Caco-2 (cell line): ENCODE results near the gene ZNF397. TPM values are rescaled to one million over a fixed set of nuclear protein-coding genes. Genes with fewer than 3 reads are reported as not detected.

ENCODE experiments used
- BruUV-seq: library from RNA; stranded (reverse); fragments of 400-500 nt; replicated peaks from 2 replicates; lab custom pipeline; 2021; lab: Mats Ljungman, UMichigan
- CTCF ChIA-PET: fragments of 300-600 bp; sonication (Branson Sonifier 250); formaldehyde crosslinking; loops from one replicate; lab custom pipeline; 2022; ENCODE audit warnings: antibody characterized with exemption; lab: Charles Lee
- POLR2A ChIA-PET: fragments of 300-600 bp; sonication (Branson Sonifier 250); formaldehyde crosslinking; loops from one replicate; lab custom pipeline; 2022; ENCODE audit warnings: antibody characterized with exemption; lab: Charles Lee
- DNase-seq, 2 experiments: peaks; one replicate each; pipeline versions ENCODE4 v3.0.0 to v3.0.0-alpha.2; 2020 to 2022
- H3K27me3 ChIP-seq: replicated peaks from 2 replicates; pipeline ENCODE4 v1.6.0; 2011; ENCODE audit warnings: low read length; ENCODE audit not compliant: control insufficient read depth, insufficient read depth
- H3K36me3 ChIP-seq: 2 replicates; pipeline ENCODE4 v1.5.1; 2011; ENCODE audit warnings: low read length; ENCODE audit not compliant: control insufficient read depth, insufficient read depth
- H3K4me1 ChIP-seq: fragments of 250-450 bp; sonication (Bioruptor Pico); 2 replicates; pipeline ENCODE4 v1.5.1; 2020; ENCODE audit warnings: mild to moderate bottlenecking
- H3K4me3 ChIP-seq: 2 replicates; pipeline ENCODE4 v1.5.1; 2011; ENCODE audit warnings: low read depth, mild to moderate bottlenecking, control low read depth, low read length
- H3K9me3 ChIP-seq: fragments of 250-450 bp; sonication (Bioruptor Pico); 2 replicates; pipeline ENCODE4 v1.5.1; 2020; ENCODE audit warnings: mild to moderate bottlenecking, moderate library complexity
- H3K27ac Mint-ChIP-seq: one replicate; pipeline ENCODE4 v1.8.0; 2022; ENCODE audit warnings: mixed read lengths; ENCODE audit not compliant: unreplicated experiment
- H3K27me3 Mint-ChIP-seq: one replicate; pipeline ENCODE4 v1.8.0; 2022; ENCODE audit warnings: mixed read lengths; ENCODE audit not compliant: insufficient read depth, unreplicated experiment
- H3K36me3 Mint-ChIP-seq: one replicate; pipeline ENCODE4 v1.8.0; 2022; ENCODE audit warnings: mild to moderate bottlenecking, mixed read lengths; ENCODE audit not compliant: insufficient read depth, unreplicated experiment
- H3K4me1 Mint-ChIP-seq: one replicate; pipeline ENCODE4 v1.8.0; 2022; ENCODE audit warnings: low read depth, mixed read lengths; ENCODE audit not compliant: unreplicated experiment
- H3K4me3 Mint-ChIP-seq: one replicate; pipeline ENCODE4 v1.8.0; 2022; ENCODE audit warnings: mild to moderate bottlenecking, moderate library complexity, mixed read lengths; ENCODE audit not compliant: unreplicated experiment
- H3K9me3 Mint-ChIP-seq: one replicate; pipeline ENCODE4 v1.8.0; 2022; ENCODE audit warnings: mixed read lengths; ENCODE audit not compliant: unreplicated experiment
- intact Hi-C: fragments of 100-400 bp; cut with micrococcal nuclease; formaldehyde crosslinking; loops from one replicate; pipeline ENCODE4 v1.10.0; 2022; ENCODE audit not compliant: unreplicated experiment
- total RNA-seq: library from RNA; stranded (reverse); gene quantifications from 2 replicates; pipeline ENCODE4 v1.2.3, GENCODE V29; 2022
- TF ChIP-seq, protein P1 (sequence below), 2 experiments: fragments of 200-600 bp in 1 of 2; IDR thresholded peaks; 1 replicate in 1 of 2; 2 replicates in 1 of 2; pipeline versions ENCODE4 v1.5.1 to v1.8.0; 2011 to 2022; ENCODE audit warnings: antibody characterized with exemption in 1 of 2, control low read depth in 1 of 2, inconsistent platforms in 1 of 2, low read depth in 1 of 2, low read length in 1 of 2, mild to moderate bottlenecking in 1 of 2, moderate library complexity in 1 of 2; ENCODE audit not compliant: insufficient read depth in 1 of 2, severe bottlenecking in 1 of 2, unreplicated experiment in 1 of 2

ZNF397 gene
- total RNA-seq, 1 experiment from 2014 or later: 4.9 TPM

DNA sequence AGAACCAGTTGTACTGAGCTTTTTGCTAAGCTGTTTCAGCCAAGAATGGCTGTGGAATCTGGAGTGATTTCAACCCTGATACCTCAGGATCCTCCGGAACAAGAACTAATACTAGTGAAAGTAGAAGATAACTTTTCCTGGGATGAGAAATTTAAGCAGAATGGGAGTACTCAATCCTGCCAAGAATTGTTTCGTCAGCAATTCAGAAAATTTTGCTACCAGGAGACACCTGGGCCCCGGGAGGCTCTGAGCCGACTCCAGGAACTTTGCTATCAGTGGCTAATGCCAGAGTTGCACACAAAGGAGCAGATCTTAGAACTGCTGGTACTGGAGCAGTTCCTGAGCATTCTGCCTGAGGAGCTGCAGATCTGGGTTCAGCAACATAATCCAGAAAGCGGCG, 1.6 kb downstream of the ZNF397 start:
- Histone ChIP-seq H3K27me3 (no peaks in the 10 kb centered on the region), H3K4me1 (no peaks in the 10 kb centered on the region), H3K36me3 (no peaks in the 10 kb centered on the region; the same call in 1 of the 2 replicates), H3K4me3 (no peak overlapping the region), H3K9me3 (no peaks in the 10 kb centered on the region)
- ChIA-PET POLR2A (no interaction called here), CTCF (no interaction called here)
- Mint-ChIP-seq H3K4me3 (no peak overlapping the region), H3K4me1 (no peaks in the 10 kb centered on the region), H3K36me3 (peaks cover 7% of the 10 kb centered on the region), H3K9me3 (no peaks in the 10 kb centered on the region), H3K27me3 (no peaks in the 10 kb centered on the region), H3K27ac (no peak overlapping the region)
- TF ChIP-seq, protein P1, sequence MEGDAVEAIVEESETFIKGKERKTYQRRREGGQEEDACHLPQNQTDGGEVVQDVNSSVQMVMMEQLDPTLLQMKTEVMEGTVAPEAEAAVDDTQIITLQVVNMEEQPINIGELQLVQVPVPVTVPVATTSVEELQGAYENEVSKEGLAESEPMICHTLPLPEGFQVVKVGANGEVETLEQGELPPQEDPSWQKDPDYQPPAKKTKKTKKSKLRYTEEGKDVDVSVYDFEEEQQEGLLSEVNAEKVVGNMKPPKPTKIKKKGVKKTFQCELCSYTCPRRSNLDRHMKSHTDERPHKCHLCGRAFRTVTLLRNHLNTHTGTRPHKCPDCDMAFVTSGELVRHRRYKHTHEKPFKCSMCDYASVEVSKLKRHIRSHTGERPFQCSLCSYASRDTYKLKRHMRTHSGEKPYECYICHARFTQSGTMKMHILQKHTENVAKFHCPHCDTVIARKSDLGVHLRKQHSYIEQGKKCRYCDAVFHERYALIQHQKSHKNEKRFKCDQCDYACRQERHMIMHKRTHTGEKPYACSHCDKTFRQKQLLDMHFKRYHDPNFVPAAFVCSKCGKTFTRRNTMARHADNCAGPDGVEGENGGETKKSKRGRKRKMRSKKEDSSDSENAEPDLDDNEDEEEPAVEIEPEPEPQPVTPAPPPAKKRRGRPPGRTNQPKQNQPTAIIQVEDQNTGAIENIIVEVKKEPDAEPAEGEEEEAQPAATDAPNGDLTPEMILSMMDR (IDR thresholded peaks at IDR 0.05; ENCODE audit: insufficient read depth in 1 of 2, low read depth in 1 of 2, low read length in 1 of 2, severe bottlenecking in 1 of 2, unreplicated experiment in 1 of 2): no peak
- BruUV-seq: no TSS peak
- DNase-seq: no peak
- intact Hi-C loops: no loop called here

GRCh38 chr18:35244671-35245070, 3.8 kb downstream of the ZNF397 start:
- Histone ChIP-seq H3K4me3 (no peak overlapping the region), H3K9me3 (no peaks in the 10 kb centered on the region), H3K27me3 (no peaks in the 10 kb centered on the region), H3K36me3 (no peaks in the 10 kb centered on the region; the same call in 1 of the 2 replicates), H3K4me1 (no peaks in the 10 kb centered on the region)
- Mint-ChIP-seq H3K27me3 (no peaks in the 10 kb centered on the region), H3K4me3 (no peak overlapping the region), H3K36me3 (peaks cover 7% of the 10 kb centered on the region), H3K27ac (no peak overlapping the region), H3K4me1 (no peaks in the 10 kb centered on the region), H3K9me3 (no peaks in the 10 kb centered on the region)
- TF ChIP-seq, protein P1 (IDR thresholded peaks at IDR 0.05; ENCODE audit: insufficient read depth in 1 of 2, low read depth in 1 of 2, low read length in 1 of 2, severe bottlenecking in 1 of 2, unreplicated experiment in 1 of 2): no peak
- no TSS peak for BruUV-seq
- ChIA-PET POLR2A (no interaction called here), CTCF (no interaction called here)
- DNase-seq: no peak
- intact Hi-C loops: no loop called here

DNA sequence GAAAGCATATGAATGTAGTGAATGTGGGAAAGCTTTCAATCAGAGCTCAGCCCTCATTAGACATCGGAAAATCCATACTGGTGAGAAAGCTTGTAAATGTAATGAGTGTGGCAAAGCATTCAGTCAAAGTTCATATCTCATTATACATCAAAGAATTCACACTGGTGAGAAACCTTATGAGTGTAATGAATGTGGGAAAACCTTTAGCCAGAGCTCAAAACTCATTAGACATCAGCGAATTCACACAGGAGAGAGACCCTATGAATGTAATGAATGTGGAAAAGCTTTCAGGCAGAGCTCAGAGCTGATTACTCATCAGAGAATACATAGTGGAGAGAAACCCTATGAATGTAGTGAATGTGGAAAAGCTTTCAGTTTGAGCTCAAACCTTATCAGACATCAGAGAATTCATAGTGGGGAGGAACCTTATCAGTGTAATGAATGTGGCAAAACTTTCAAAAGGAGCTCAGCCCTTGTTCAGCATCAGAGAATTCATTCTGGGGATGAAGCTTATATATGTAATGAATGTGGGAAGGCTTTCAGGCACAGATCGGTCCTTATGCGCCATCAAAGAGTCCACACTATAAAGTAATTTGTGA, 5.0 kb downstream of the ZNF397 start:
- Histone ChIP-seq H3K9me3 (no peaks in the 10 kb centered on the region), H3K36me3 (no peaks in the 10 kb centered on the region; the same call in 1 of the 2 replicates), H3K27me3 (no peaks in the 10 kb centered on the region), H3K4me1 (no peaks in the 10 kb centered on the region), H3K4me3 (no peak overlapping the region)
- no TSS peak for BruUV-seq
- ChIA-PET CTCF (no interaction called here), POLR2A (no interaction called here)
- H3K9me3 Mint-ChIP-seq: no peaks in the 10 kb centered on the region
- intact Hi-C loops: no loop called here
- TF ChIP-seq, protein P1 (IDR thresholded peaks at IDR 0.05; ENCODE audit: insufficient read depth in 1 of 2, low read depth in 1 of 2, low read length in 1 of 2, severe bottlenecking in 1 of 2, unreplicated experiment in 1 of 2): no peak
- H3K4me3 Mint-ChIP-seq: no peak overlapping the region
- H3K27ac Mint-ChIP-seq: no peak overlapping the region
- DNase-seq: no peak
- peaks cover 7% of the 10 kb centered on the region for H3K36me3 Mint-ChIP-seq
- no peaks in the 10 kb centered on the region for H3K27me3 Mint-ChIP-seq
- no peaks in the 10 kb centered on the region for H3K4me1 Mint-ChIP-seq
